ENCODE data around the gene REEP1. TPM values are rescaled to one million over a fixed set of nuclear protein-coding genes. Genes with fewer than 3 reads are reported as not detected.

The REEP1 gene
- total RNA-seq, 2 donors from 2014 or later, result 6.6 to 224 TPM

- no peak for TF ChIP-seq POLR2A (IDR thresholded peaks at IDR 0.05)
- no peak for TF ChIP-seq CTCF (IDR thresholded peaks at IDR 0.05)
- no peak for TF ChIP-seq POLR2AphosphoS5 (IDR thresholded peaks at IDR 0.05)
- Histone ChIP-seq H3K27ac (no peak overlapping the region), H3K9me3 (no peaks in the 10 kb centered on the region), H3K36me3 (no peaks in the 10 kb centered on the region), H3K4me3 (no peak overlapping the region), H3K27me3 (replicated peaks; ENCODE audit: insufficient read depth) (no peaks in the 10 kb centered on the region), H3K4me1 (replicated peaks) (no peaks in the 10 kb centered on the region)
- intact Hi-C loops (cut with DNase I), result loop anchor here (5.0 kb wide), 2 partner anchors 72 to 73 kb away; no protein-coding TSS in a partner anchor
- DNase-seq (ENCODE audit: low spot score), result no peak
- 89% methylated on average over 8 of the region's 8 CpGs for WGBS
Observed at GRCh38 chr2:86295066-86295465, 42.4 kb downstream of the REEP1 start.

- Histone ChIP-seq H3K4me3 (no peak overlapping the region), H3K4me1 (replicated peaks) (no peaks in the 10 kb centered on the region), H3K27me3 (replicated peaks; ENCODE audit: insufficient read depth) (no peaks in the 10 kb centered on the region), H3K27ac (no peak overlapping the region), H3K9me3 (no peaks in the 10 kb centered on the region), H3K36me3 (no peaks in the 10 kb centered on the region)
- 44% methylated on average over 3 of the region's 3 CpGs for WGBS
- TF ChIP-seq POLR2A (IDR thresholded peaks at IDR 0.05) (no peak), POLR2AphosphoS5 (IDR thresholded peaks at IDR 0.05) (no peak), CTCF (IDR thresholded peaks at IDR 0.05) (no peak)
- intact Hi-C loops (cut with DNase I), result no loop called here
- no peak for DNase-seq (ENCODE audit: low spot score)
Observed at GRCh38 chr2:86293612-86294011, 43.8 kb downstream of the REEP1 start.

GRCh38 chr2:86292571-86293515 is 44.6 kb downstream of the REEP1 start:
- WGBS, result 83% methylated on average over 7 of the region's 7 CpGs
- no peaks in the 10 kb centered on the region for H3K4me1 ChIP-seq (replicated peaks)
- no peaks in the 10 kb centered on the region for H3K9me3 ChIP-seq
- no peak for DNase-seq (ENCODE audit: low spot score)
- TF ChIP-seq CTCF (IDR thresholded peaks at IDR 0.05) (no peak), POLR2A (IDR thresholded peaks at IDR 0.05) (no peak), POLR2AphosphoS5 (IDR thresholded peaks at IDR 0.05) (no peak)
- H3K4me3 ChIP-seq, result no peak overlapping the region
- no peak overlapping the region for H3K27ac ChIP-seq
- H3K36me3 ChIP-seq, result no peaks in the 10 kb centered on the region
- no peaks in the 10 kb centered on the region for H3K27me3 ChIP-seq (replicated peaks; ENCODE audit: insufficient read depth)
- intact Hi-C loops (cut with DNase I), result no loop called here

- Histone ChIP-seq H3K36me3 (no peaks in the 10 kb centered on the region), H3K27me3 (replicated peaks; ENCODE audit: insufficient read depth) (no peaks in the 10 kb centered on the region), H3K9me3 (no peaks in the 10 kb centered on the region), H3K4me1 (replicated peaks) (no peaks in the 10 kb centered on the region), H3K27ac (no peak overlapping the region), H3K4me3 (no peak overlapping the region)
- WGBS, result 38% methylated on average over 4 of the region's 4 CpGs
- TF ChIP-seq CTCF (IDR thresholded peaks at IDR 0.05), result no peak
- no peak for TF ChIP-seq POLR2A (IDR thresholded peaks at IDR 0.05)
- TF ChIP-seq POLR2AphosphoS5 (IDR thresholded peaks at IDR 0.05), result no peak
- intact Hi-C loops (cut with DNase I), result no loop called here
- DNase-seq (ENCODE audit: low spot score), result no peak
Observed at GRCh38 chr2:86291328-86291662, 46.1 kb downstream of the REEP1 start.
